ENCODE results near the gene IQCC. TPM values are rescaled to one million over a fixed set of nuclear protein-coding genes. Genes with fewer than 3 reads are reported as not detected.
A peak's percentile ranks its signal among the peaks of the same experiment; 100 is the strongest.

The IQCC gene
- total and polyA plus RNA-seq, 4 donors: 1.6 to 3.8 (median 2.5) TPM

DNA sequence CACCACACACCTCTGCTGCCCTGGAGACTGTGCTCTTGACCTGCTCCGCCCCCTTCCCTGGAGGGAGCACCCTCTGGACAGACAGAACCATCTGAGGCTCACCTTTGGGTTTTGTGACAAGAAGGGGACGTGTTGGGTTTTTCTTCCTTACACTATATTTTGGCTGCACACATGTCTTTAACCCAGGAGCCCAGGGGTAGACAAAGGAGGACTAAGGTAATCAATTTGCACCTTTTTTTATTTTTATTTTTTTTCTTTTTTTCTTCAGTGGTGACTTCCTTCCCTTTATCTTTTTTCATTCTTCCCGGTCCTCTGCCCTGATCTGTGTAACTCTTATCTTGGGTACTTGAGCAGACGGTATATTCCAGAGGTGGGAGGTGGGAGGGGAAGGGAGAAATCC is 34.5 kb upstream of the IQCC start:
- TF ChIP-seq, protein P1, sequence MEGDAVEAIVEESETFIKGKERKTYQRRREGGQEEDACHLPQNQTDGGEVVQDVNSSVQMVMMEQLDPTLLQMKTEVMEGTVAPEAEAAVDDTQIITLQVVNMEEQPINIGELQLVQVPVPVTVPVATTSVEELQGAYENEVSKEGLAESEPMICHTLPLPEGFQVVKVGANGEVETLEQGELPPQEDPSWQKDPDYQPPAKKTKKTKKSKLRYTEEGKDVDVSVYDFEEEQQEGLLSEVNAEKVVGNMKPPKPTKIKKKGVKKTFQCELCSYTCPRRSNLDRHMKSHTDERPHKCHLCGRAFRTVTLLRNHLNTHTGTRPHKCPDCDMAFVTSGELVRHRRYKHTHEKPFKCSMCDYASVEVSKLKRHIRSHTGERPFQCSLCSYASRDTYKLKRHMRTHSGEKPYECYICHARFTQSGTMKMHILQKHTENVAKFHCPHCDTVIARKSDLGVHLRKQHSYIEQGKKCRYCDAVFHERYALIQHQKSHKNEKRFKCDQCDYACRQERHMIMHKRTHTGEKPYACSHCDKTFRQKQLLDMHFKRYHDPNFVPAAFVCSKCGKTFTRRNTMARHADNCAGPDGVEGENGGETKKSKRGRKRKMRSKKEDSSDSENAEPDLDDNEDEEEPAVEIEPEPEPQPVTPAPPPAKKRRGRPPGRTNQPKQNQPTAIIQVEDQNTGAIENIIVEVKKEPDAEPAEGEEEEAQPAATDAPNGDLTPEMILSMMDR (IDR thresholded peaks at IDR 0.05; ENCODE audit: control extremely low read depth, extremely low read depth): no peak
- H3K9ac ChIP-seq (ENCODE audit: insufficient read depth in 1 of 2, low read length in 2 of 2): no peak overlapping the region

DNA sequence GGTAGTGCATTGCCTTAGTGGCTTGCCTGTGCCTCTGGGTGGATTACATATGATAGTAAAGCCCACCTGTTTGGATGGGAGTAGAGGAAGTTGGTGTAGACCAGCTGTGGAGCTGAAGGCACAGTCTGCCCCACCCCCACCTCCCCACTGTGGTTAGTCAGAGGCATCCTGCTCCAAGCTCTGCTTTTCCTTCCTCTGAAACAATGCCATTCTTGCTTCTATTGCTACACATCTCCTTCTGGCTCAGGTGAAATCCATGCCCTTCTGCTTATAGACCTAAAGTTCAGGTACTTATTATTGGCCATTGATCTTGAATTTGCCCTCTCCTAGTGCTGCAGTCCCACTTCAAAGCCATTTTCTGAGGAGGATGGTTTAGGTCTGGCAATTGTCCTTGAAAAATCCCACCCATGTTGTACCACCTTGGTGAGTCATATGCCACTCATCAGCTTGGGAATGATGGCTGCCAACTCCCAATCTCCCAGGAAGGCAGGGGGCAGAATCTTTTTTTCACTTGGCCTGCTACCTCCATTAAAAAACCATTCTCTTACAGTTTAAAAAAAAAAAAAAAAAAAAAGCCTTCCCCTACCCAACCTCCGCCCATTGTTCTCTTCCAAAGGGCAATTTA is 32.7 kb upstream of the IQCC start:
- no peak overlapping the region for H3K9ac ChIP-seq (ENCODE audit: insufficient read depth in 1 of 2, low read length in 2 of 2)
- TF ChIP-seq, protein P1 (IDR thresholded peaks at IDR 0.05; ENCODE audit: control extremely low read depth, extremely low read depth): no peak
- no peaks in the 10 kb centered on the region for H3K9me3 ChIP-seq (ENCODE audit: control insufficient read depth in 4 of 4, insufficient read depth in 3 of 4, low read length in 3 of 4)
- no peak overlapping the region for H3K27ac ChIP-seq (ENCODE audit: low read depth in 1 of 2, low read length in 1 of 2)
- H3K4me1 ChIP-seq (ENCODE audit: control insufficient read depth in 5 of 5, insufficient read depth in 5 of 5, low read length in 5 of 5): no peaks in the 10 kb centered on the region
- ATAC-seq (ENCODE audit: insufficient read depth, low FRiP score) (no peak), DNase-seq (no peak)
- H3K27me3 ChIP-seq (ENCODE audit: control insufficient read depth in 3 of 3, insufficient read depth in 3 of 3, low read length in 2 of 3): no peaks in the 10 kb centered on the region
- no peak overlapping the region for H3K4me3 ChIP-seq
- peaks cover 20 to 34% (median 29%) of the 10 kb centered on the region in 4 donors for H3K36me3 ChIP-seq (ENCODE audit: control insufficient read depth in 4 of 4, insufficient read depth in 4 of 4, low read length in 4 of 4)
- WGBS, 2 donors: 93 to 100% methylated on average over 1 of the region's 1 CpG

More for the DNA sequence above, 34.5 kb upstream of the IQCC start:
- Histone ChIP-seq H3K4me1 (ENCODE audit: control insufficient read depth in 5 of 5, insufficient read depth in 5 of 5, low read length in 5 of 5) (no peaks in the 10 kb centered on the region), H3K27me3 (ENCODE audit: control insufficient read depth in 3 of 3, insufficient read depth in 3 of 3, low read length in 2 of 3) (no peaks in the 10 kb centered on the region), H3K4me3 (no peak overlapping the region), H3K36me3 (ENCODE audit: control insufficient read depth in 4 of 4, insufficient read depth in 4 of 4, low read length in 4 of 4) (peaks cover 31 to 44% (median 34%) of the 10 kb centered on the region in 4 donors), H3K27ac (ENCODE audit: low read depth in 1 of 2, low read length in 1 of 2) (no peak overlapping the region), H3K9me3 (ENCODE audit: control insufficient read depth in 4 of 4, insufficient read depth in 3 of 4, low read length in 3 of 4) (no peaks in the 10 kb centered on the region)
- 78% methylated on average over 4 of the region's 4 CpGs for WGBS, 2 donors
- ATAC-seq (ENCODE audit: insufficient read depth, low FRiP score) (no peak), DNase-seq (no peak)

DNA sequence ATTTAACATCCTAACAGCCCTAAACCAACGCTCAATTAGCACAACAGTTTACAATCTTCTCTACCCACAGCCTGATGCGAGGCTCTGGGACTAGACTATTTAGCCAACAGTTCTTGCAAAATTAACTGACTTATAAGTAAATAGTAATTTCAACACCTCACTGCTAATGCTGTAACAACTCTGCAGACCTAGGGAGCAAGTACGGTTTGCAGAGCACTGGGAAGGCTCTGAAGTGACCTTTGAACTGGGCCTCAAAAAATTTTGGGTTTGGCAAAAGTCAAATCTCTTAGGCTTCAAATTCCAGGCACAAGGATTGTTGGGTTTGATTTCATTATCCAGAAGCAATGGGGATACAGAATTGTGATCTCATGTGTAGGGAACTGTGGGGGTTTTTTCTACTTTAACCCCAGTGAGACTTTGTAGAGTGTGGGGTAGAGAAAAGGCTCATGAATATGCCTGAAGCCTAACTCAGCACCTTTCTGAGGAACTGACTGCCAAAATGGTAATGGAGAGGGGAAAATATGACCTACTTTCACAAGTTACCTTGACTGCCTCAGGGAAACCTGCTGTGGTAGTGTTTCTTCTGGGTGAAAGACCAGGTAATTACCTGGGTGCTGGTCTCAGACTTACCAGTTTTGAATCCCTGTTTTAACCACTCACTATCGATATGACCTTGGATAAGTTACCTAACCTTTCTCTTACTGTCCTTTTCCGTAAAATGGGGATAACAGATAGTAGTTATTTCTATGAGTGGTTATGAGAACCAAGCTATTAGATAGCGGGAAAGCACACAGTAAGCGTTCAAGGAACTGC is 26.9 kb upstream of the IQCC start:
- Histone ChIP-seq H3K27me3 (ENCODE audit: control insufficient read depth in 3 of 3, insufficient read depth in 3 of 3, low read length in 2 of 3) (no peaks in the 10 kb centered on the region), H3K27ac (ENCODE audit: low read depth in 1 of 2, low read length in 1 of 2) (peak overlapping the region; percentile 96), H3K9ac (ENCODE audit: insufficient read depth in 1 of 2, low read length in 2 of 2) (peak overlapping the region in 1 of 2 donors; percentile 65), H3K4me1 (ENCODE audit: control insufficient read depth in 5 of 5, insufficient read depth in 5 of 5, low read length in 5 of 5) (peaks cover 2 to 23% (median 11%) of the 10 kb centered on the region in 5 donors), H3K4me3 (no peak overlapping the region), H3K36me3 (ENCODE audit: control insufficient read depth in 4 of 4, insufficient read depth in 4 of 4, low read length in 4 of 4) (peaks cover 1 to 14% (median 4%) of the 10 kb centered on the region in 4 donors), H3K9me3 (ENCODE audit: control insufficient read depth in 4 of 4, insufficient read depth in 3 of 4, low read length in 3 of 4) (no peaks in the 10 kb centered on the region)
- DNase-seq (no peak), ATAC-seq (ENCODE audit: insufficient read depth, low FRiP score) (no peak)
- 59 to 74% methylated on average over 7 of the region's 7 CpGs for WGBS, 2 donors
- TF ChIP-seq, protein P1 (IDR thresholded peaks at IDR 0.05; ENCODE audit: control extremely low read depth, extremely low read depth): no peak
